Measurements from ENCODE around the gene OR2L8.

Gene OR2L8

GRCh38 chr1:247998811-247999210, 50.2 kb downstream of the OR2L8 start:
- FAIRE-seq: no peak

Measured in endometrium (tissue), 2 donors.